HEK293 (cell line): ENCODE data around the gene MEF2C.

Experiments
- CTCF ChIA-PET: fragments of 350-600 bp; formaldehyde crosslinking; extraction: SDS; loops from one replicate; lab custom pipeline; 2021; ENCODE audit warnings: antibody characterized with exemption; lab: Yijun Ruan, JAX
- POLR2A ChIA-PET: fragments of 300-600 bp; formaldehyde crosslinking; extraction: SDS; loops from one replicate; lab custom pipeline; 2020; ENCODE audit warnings: antibody characterized with exemption, inconsistent platforms; lab: Yijun Ruan, JAX
- H3K27ac ChIP-seq: fragments of 200-500 bp; sonication (Bioruptor generic); 2 replicates; pipeline ENCODE4 v1.5.1; 2014; ENCODE audit warnings: low read depth, low read length, control low read depth, inconsistent platforms; ENCODE audit errors: extremely low read depth
- H3K36me3 ChIP-seq, 2 experiments: fragments of 200-500 bp in 1 of 2; sonication (Bioruptor generic) in 1 of 2; 1 replicate in 1 of 2; 2 replicates in 1 of 2; pipeline ENCODE4 v1.5.1; 2014 to 2017; ENCODE audit warnings: inconsistent platforms in 2 of 2, low read length in 2 of 2; ENCODE audit not compliant: control insufficient read depth in 2 of 2, insufficient read depth in 1 of 2
- H3K4me1 ChIP-seq: fragments of 200-500 bp; sonication (Bioruptor generic); 2 replicates; pipeline ENCODE4 v1.5.1; 2014; ENCODE audit warnings: mild to moderate bottlenecking, low read length, inconsistent platforms; ENCODE audit not compliant: control insufficient read depth, insufficient read depth
- H3K4me3 ChIP-seq: 2 replicates; pipeline ENCODE4 v1.5.1; 2011; ENCODE audit warnings: low read depth, mild to moderate bottlenecking, control low read depth, low read length, moderate library complexity
- H3K9me3 ChIP-seq: fragments of 200-500 bp; sonication (Bioruptor generic); 2 replicates; pipeline ENCODE4 v1.5.1; 2014; ENCODE audit warnings: low read depth, low read length, inconsistent platforms; ENCODE audit not compliant: control insufficient read depth, insufficient read depth
- SALL2 ChIP-seq: fragments of 450-650 bp; formaldehyde crosslinking; IDR thresholded peaks from 2 replicates; pipeline ENCODE4 v1.5.0; 2017; ENCODE audit warnings: missing biosample characterization, mild to moderate bottlenecking, missing genetic modification characterization, borderline replicate concordance
- SCRT1 ChIP-seq: fragments of 450-650 bp; formaldehyde crosslinking; IDR thresholded peaks from 2 replicates; pipeline ENCODE4 v1.5.1; 2016; ENCODE audit warnings: missing biosample characterization, missing genetic modification characterization, borderline replicate concordance
- SP7 ChIP-seq: fragments of 450-650 bp; formaldehyde crosslinking; IDR thresholded peaks from 2 replicates; pipeline ENCODE4 v1.5.1; 2016; ENCODE audit warnings: missing biosample characterization, missing genetic modification characterization
- ZIC2 ChIP-seq: fragments of 450-650 bp; formaldehyde crosslinking; IDR thresholded peaks from 2 replicates; pipeline ENCODE4 v1.5.1; 2016; ENCODE audit warnings: missing biosample characterization, missing genetic modification characterization
- ZNF140 ChIP-seq: fragments of 450-650 bp; formaldehyde crosslinking; IDR thresholded peaks from 2 replicates; pipeline ENCODE4 v1.5.1; 2016; ENCODE audit warnings: missing biosample characterization, missing genetic modification characterization
- ZNF155 ChIP-seq: fragments of 450-650 bp; formaldehyde crosslinking; IDR thresholded peaks from 2 replicates; pipeline ENCODE4 v1.5.1; 2016; ENCODE audit warnings: missing biosample characterization, missing genetic modification characterization
- ZNF175 ChIP-seq: fragments of 450-650 bp; formaldehyde crosslinking; IDR thresholded peaks from 2 replicates; pipeline ENCODE4 v1.5.1; 2016; ENCODE audit warnings: missing biosample characterization, missing genetic modification characterization
- ZNF621 ChIP-seq: fragments of 450-650 bp; formaldehyde crosslinking; IDR thresholded peaks from 2 replicates; pipeline ENCODE4 v1.5.1; 2017; ENCODE audit warnings: missing biosample characterization, missing genetic modification characterization
- ZNF664 ChIP-seq: fragments of 450-650 bp; formaldehyde crosslinking; IDR thresholded peaks from 2 replicates; pipeline ENCODE4 v1.5.1; 2016; ENCODE audit warnings: missing biosample characterization, missing genetic modification characterization
- ZSCAN16 ChIP-seq: fragments of 450-650 bp; formaldehyde crosslinking; IDR thresholded peaks from 2 replicates; pipeline ENCODE4 v1.5.1; 2016; ENCODE audit warnings: missing biosample characterization, missing genetic modification characterization
- ZXDB ChIP-seq: fragments of 450-650 bp; formaldehyde crosslinking; IDR thresholded peaks from 2 replicates; pipeline ENCODE4 v1.5.1; 2016; ENCODE audit warnings: missing biosample characterization, missing genetic modification characterization
- TF ChIP-seq, protein P1 (sequence below): fragments of 450-650 bp; formaldehyde crosslinking; IDR thresholded peaks from 2 replicates; pipeline ENCODE4 v1.5.1; 2016; ENCODE audit warnings: missing biosample characterization, missing genetic modification characterization
- TF ChIP-seq, protein P2 (sequence below): fragments of 450-650 bp; formaldehyde crosslinking; IDR thresholded peaks from 2 replicates; pipeline ENCODE4 v1.5.1; 2016; ENCODE audit warnings: missing biosample characterization, missing genetic modification characterization, low read depth
- TF ChIP-seq, protein P3 (sequence below): fragments of 450-650 bp; formaldehyde crosslinking; IDR thresholded peaks from 2 replicates; pipeline ENCODE4 v1.5.1; 2016; ENCODE audit warnings: missing biosample characterization, missing genetic modification characterization
- TF ChIP-seq, protein P4 (sequence below): IDR thresholded peaks from 2 replicates; pipeline ENCODE4 v1.6.1; 2011; ENCODE audit warnings: mild to moderate bottlenecking, low read depth, low read length, borderline replicate concordance
- TF ChIP-seq, protein P5 (sequence below): fragments of 450-650 bp; formaldehyde crosslinking; IDR thresholded peaks from 2 replicates; pipeline ENCODE4 v1.5.1; 2016; ENCODE audit warnings: missing biosample characterization, missing genetic modification characterization
- TF ChIP-seq, protein P6 (sequence below): fragments of 450-650 bp; formaldehyde crosslinking; IDR thresholded peaks from 2 replicates; pipeline ENCODE4 v1.5.1; 2016; ENCODE audit warnings: missing biosample characterization, missing genetic modification characterization
- TF ChIP-seq, protein P7 (sequence below): fragments of 450-650 bp; formaldehyde crosslinking; IDR thresholded peaks from 2 replicates; pipeline ENCODE4 v1.5.1; 2016; ENCODE audit warnings: missing biosample characterization, missing genetic modification characterization

The MEF2C gene

DNA sequence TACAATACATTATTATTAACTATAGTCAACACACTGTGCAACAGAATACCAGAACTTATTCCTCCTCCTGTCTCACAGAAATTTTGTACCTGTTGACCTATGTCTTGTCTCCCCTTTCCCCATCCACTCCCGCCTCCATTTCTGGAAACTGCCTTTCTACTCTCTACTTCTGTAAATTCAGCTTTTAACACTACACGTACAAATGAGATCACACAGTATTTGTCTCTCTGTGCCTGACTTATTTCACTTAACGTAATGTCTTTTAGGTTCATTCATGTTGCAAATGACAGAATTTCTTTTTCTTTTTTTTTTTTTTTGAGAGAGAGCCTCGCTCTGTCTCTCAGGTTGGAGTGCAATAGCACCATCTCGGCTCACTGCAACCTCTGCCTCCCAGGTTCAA, 19.5 kb downstream of the MEF2C start:
- Histone ChIP-seq H3K4me1 (no peaks in the 10 kb centered on the region), H3K36me3 (no peaks in the 10 kb centered on the region), H3K9me3 (no peaks in the 10 kb centered on the region), H3K4me3 (no peak overlapping the region), H3K27ac (no peak overlapping the region)
- ChIA-PET POLR2A (no interaction called here), CTCF (no interaction called here)
- TF ChIP-seq, protein P1, sequence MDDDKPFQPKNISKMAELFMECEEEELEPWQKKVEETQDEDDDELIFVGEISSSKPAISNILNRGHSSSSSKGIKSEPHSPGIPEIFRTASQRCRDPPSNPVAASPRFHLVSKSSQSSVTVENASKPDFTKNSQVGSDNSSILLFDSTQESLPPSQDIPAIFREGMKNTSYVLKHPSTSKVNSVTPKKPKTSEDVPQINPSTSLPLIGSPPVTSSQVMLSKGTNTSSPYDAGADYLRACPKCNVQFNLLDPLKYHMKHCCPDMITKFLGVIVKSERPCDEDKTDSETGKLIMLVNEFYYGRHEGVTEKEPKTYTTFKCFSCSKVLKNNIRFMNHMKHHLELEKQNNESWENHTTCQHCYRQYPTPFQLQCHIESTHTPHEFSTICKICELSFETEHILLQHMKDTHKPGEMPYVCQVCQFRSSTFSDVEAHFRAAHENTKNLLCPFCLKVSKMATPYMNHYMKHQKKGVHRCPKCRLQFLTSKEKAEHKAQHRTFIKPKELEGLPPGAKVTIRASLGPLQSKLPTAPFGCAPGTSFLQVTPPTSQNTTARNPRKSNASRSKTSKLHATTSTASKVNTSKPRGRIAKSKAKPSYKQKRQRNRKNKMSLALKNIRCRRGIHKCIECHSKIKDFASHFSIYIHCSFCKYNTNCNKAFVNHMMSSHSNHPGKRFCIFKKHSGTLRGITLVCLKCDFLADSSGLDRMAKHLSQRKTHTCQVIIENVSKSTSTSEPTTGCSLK (tag by site-specific recombination) = no peak
- TF ChIP-seq SP7 (tag by site-specific recombination) = no peak
- TF ChIP-seq, protein P2, sequence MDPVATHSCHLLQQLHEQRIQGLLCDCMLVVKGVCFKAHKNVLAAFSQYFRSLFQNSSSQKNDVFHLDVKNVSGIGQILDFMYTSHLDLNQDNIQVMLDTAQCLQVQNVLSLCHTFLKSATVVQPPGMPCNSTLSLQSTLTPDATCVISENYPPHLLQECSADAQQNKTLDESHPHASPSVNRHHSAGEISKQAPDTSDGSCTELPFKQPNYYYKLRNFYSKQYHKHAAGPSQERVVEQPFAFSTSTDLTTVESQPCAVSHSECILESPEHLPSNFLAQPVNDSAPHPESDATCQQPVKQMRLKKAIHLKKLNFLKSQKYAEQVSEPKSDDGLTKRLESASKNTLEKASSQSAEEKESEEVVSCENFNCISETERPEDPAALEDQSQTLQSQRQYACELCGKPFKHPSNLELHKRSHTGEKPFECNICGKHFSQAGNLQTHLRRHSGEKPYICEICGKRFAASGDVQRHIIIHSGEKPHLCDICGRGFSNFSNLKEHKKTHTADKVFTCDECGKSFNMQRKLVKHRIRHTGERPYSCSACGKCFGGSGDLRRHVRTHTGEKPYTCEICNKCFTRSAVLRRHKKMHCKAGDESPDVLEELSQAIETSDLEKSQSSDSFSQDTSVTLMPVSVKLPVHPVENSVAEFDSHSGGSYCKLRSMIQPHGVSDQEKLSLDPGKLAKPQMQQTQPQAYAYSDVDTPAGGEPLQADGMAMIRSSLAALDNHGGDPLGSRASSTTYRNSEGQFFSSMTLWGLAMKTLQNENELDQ (tag by site-specific recombination) = no peak

DNA sequence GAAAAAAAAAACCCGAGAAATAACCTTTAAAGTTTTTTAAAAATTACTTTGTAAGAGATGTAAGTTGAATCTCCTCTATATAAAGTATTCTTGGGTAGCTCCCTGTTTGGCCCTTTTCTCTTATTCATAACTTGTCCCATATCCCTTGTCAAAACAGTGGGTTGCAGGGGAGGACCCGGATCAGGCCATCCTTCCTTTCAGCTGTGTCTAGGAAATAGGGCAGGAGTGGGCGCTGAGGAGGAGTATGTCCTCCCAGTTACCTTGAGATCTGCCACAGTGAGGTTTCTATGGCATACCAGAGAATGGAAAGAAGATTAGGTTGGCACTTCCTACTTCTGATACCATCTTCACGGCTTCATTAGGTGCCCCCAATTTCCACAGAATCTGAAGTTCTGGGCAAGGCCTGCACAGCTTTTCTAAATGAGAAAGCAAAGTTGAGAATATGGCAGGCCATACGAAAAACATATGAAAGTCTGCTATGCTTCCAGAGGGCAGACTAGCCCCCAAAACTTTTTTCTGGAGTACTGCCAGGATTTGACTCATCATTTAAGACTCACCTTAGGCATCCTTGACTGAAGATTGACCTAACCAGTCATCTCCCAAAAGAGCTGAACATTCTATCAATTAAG, 20.3 kb downstream of the MEF2C start:
- H3K27ac ChIP-seq = no peak overlapping the region
- POLR2A ChIA-PET = no interaction called here
- CTCF ChIA-PET = interaction anchor here (0.7 kb wide), 1 partner anchor 954 kb away, joined by 3 read pairs; no protein-coding TSS in a partner anchor
- no peak overlapping the region for H3K4me3 ChIP-seq
- no peaks in the 10 kb centered on the region for H3K9me3 ChIP-seq
- no peaks in the 10 kb centered on the region for H3K36me3 ChIP-seq
- no peaks in the 10 kb centered on the region for H3K4me1 ChIP-seq
- no peak for TF ChIP-seq ZSCAN16 (tag by site-specific recombination)
- TF ChIP-seq, protein P3, sequence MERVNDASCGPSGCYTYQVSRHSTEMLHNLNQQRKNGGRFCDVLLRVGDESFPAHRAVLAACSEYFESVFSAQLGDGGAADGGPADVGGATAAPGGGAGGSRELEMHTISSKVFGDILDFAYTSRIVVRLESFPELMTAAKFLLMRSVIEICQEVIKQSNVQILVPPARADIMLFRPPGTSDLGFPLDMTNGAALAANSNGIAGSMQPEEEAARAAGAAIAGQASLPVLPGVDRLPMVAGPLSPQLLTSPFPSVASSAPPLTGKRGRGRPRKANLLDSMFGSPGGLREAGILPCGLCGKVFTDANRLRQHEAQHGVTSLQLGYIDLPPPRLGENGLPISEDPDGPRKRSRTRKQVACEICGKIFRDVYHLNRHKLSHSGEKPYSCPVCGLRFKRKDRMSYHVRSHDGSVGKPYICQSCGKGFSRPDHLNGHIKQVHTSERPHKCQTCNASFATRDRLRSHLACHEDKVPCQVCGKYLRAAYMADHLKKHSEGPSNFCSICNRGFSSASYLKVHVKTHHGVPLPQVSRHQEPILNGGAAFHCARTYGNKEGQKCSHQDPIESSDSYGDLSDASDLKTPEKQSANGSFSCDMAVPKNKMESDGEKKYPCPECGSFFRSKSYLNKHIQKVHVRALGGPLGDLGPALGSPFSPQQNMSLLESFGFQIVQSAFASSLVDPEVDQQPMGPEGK = no peak
- TF ChIP-seq ZNF664 (tag by site-specific recombination) = no peak
- TF ChIP-seq, protein P4, sequence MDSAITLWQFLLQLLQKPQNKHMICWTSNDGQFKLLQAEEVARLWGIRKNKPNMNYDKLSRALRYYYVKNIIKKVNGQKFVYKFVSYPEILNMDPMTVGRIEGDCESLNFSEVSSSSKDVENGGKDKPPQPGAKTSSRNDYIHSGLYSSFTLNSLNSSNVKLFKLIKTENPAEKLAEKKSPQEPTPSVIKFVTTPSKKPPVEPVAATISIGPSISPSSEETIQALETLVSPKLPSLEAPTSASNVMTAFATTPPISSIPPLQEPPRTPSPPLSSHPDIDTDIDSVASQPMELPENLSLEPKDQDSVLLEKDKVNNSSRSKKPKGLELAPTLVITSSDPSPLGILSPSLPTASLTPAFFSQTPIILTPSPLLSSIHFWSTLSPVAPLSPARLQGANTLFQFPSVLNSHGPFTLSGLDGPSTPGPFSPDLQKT = no peak
- TF ChIP-seq ZXDB (tag by site-specific recombination) = no peak
- no peak for TF ChIP-seq SALL2 (tag by site-specific recombination)
- TF ChIP-seq ZNF140 = no peak
- TF ChIP-seq, protein P5, sequence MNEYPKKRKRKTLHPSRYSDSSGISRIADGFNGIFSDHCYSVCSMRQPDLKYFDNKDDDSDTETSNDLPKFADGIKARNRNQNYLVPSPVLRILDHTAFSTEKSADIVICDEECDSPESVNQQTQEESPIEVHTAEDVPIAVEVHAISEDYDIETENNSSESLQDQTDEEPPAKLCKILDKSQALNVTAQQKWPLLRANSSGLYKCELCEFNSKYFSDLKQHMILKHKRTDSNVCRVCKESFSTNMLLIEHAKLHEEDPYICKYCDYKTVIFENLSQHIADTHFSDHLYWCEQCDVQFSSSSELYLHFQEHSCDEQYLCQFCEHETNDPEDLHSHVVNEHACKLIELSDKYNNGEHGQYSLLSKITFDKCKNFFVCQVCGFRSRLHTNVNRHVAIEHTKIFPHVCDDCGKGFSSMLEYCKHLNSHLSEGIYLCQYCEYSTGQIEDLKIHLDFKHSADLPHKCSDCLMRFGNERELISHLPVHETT (tag by site-specific recombination) = no peak
- no peak for TF ChIP-seq ZNF175 (tag by site-specific recombination)
- no peak for TF ChIP-seq ZIC2 (tag by site-specific recombination)
- TF ChIP-seq, protein P6, sequence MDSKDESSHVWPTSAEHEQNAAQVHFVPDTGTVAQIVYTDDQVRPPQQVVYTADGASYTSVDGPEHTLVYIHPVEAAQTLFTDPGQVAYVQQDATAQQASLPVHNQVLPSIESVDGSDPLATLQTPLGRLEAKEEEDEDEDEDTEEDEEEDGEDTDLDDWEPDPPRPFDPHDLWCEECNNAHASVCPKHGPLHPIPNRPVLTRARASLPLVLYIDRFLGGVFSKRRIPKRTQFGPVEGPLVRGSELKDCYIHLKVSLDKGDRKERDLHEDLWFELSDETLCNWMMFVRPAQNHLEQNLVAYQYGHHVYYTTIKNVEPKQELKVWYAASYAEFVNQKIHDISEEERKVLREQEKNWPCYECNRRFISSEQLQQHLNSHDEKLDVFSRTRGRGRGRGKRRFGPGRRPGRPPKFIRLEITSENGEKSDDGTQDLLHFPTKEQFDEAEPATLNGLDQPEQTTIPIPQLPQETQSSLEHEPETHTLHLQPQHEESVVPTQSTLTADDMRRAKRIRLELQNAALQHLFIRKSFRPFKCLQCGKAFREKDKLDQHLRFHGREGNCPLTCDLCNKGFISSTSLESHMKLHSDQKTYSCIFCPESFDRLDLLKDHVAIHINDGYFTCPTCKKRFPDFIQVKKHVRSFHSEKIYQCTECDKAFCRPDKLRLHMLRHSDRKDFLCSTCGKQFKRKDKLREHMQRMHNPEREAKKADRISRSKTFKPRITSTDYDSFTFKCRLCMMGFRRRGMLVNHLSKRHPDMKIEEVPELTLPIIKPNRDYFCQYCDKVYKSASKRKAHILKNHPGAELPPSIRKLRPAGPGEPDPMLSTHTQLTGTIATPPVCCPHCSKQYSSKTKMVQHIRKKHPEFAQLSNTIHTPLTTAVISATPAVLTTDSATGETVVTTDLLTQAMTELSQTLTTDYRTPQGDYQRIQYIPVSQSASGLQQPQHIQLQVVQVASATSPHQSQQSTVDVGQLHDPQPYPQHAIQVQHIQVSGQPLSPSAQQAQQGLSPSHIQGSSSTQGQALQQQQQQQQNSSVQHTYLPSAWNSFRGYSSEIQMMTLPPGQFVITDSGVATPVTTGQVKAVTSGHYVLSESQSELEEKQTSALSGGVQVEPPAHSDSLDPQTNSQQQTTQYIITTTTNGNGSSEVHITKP = no peak
- TF ChIP-seq, protein P7, sequence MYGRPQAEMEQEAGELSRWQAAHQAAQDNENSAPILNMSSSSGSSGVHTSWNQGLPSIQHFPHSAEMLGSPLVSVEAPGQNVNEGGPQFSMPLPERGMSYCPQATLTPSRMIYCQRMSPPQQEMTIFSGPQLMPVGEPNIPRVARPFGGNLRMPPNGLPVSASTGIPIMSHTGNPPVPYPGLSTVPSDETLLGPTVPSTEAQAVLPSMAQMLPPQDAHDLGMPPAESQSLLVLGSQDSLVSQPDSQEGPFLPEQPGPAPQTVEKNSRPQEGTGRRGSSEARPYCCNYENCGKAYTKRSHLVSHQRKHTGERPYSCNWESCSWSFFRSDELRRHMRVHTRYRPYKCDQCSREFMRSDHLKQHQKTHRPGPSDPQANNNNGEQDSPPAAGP (tag by site-specific recombination) = no peak
- TF ChIP-seq SCRT1 (tag by site-specific recombination) = no peak
- TF ChIP-seq ZNF155 (tag by site-specific recombination) = no peak
- TF ChIP-seq ZNF621 (tag by site-specific recombination) = no peak
